SK-N-MC (cell line): ENCODE measurements around the gene VRK2.

Experiments
- EZH2 ChIP-seq: fragments of 200-600 bp; sonication (generic); IDR thresholded peaks from one replicate; pipeline ENCODE4 v1.6.1; 2017; ENCODE audit warnings: antibody characterized with exemption
- FOXP2 ChIP-seq: optimal IDR thresholded peaks from 2 replicates; pipeline ENCODE3; 2011; ENCODE audit warnings: mild to moderate bottlenecking, moderate library complexity; ENCODE audit not compliant: insufficient read depth; ENCODE audit errors: extremely low read length, control extremely low read depth
- POLR2AphosphoS5 ChIP-seq: IDR thresholded peaks from 2 replicates; pipeline ENCODE4 v1.6.1; 2012; ENCODE audit warnings: mild to moderate bottlenecking, low read depth, low read length, borderline replicate concordance

- no peak for TF ChIP-seq EZH2
- TF ChIP-seq POLR2AphosphoS5 = no peak
- TF ChIP-seq FOXP2 = no peak
Measured at GRCh38 chr2:58140508-58141072, 94.0 kb downstream of the VRK2 start.
